T47D (cell line): Measurements from ENCODE around the gene RPL36AL.
"Not testable (repeated sequence)": the region's sequence is repeated elsewhere in the genome, so short reads cannot be mapped to it uniquely, and the experiment has no call there.

Experiments used
- DNase-seq, 2 experiments: peaks; one replicate each; pipeline versions ENCODE4 v3.0.0 to v3.0.0-alpha.2; 2011 to 2012; ENCODE audit warnings: low read depth in 1 of 2, low spot score in 1 of 2
- JUND ChIP-seq: IDR thresholded peaks from 2 replicates; pipeline ENCODE4 v1.6.1; 2012; ENCODE audit warnings: low read depth
- in situ Hi-C: cut with HindIII; loops from 2 replicates; pipeline ENCODE4 v1.10.0; 2016; ENCODE audit warnings: low sequenced_read_pairs, low pct_unique_long_range_greater_than_20kb

RPL36AL gene

DNA sequence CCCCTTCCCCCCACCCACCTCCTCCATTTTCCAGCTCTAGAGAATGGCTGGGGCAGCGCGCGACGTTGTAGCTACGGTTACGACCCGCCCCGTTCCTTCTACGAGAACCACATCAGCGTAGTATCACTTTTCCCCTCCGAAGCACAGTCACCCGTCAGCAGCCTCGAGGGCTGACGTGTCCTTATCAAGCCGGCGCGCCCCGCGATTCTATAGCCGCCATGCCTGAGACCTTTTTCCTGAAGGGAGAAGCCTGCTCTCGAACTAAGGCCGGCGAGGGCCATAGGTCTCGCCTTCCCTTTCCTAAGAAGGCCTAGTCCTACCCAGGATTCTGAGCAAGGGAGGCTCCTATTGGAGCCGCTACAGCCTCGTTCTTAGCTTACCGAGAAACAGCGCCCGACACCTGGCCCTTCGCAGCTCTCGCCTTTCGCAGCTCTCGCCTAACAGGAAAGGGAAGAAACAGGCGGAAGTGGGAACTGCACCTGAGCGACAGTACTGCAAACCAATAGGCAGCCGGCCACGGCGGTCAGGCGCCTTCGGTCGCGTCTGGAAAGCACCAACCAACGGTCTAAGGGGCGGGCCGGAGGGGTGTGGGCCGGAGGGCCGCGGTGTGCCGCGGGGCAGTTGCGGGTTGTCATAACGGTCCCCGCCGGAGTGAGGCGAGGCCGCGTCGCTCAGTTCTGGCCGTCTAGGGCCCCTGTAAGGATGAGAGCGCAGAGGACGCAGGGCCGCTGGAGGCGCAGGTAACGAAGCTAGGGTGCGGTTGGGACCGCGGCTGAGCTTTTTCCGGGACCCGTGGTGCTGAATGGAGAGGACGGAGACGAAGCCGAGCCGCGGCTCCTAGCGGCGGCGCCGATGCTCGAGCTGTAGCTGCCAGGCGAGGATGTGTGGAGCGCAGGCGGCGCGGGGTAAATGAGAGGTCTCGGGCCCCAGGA lies at the start of gene RPL36AL, which contains the start of gene MGAT2:
Gene RPL36AL (minus strand): TSS at position 445 of the 932 bp plus-strand sequence. CDS start 1,522 bp downstream, outside the sequence.
Gene MGAT2 (plus strand): TSS at position 618 of the 932 bp plus-strand sequence. CDS start 470 bp downstream, outside the sequence.
- no peak for TF ChIP-seq JUND
- peak; percentile 99 to 100 for DNase-seq
- in situ Hi-C loops: no loop called here

GRCh38 chr14:49659526-49660455 lies 39.4 kb upstream of the RPL36AL start:
- in situ Hi-C loops: no loop called here
- TF ChIP-seq JUND: no peak
- DNase-seq: peak; percentile 9 to 61

GRCh38 chr14:49657500-49657899 lies 37.1 kb upstream of the RPL36AL start:
- in situ Hi-C loops, DNase-seq: not testable (repeated sequence)

DNA sequence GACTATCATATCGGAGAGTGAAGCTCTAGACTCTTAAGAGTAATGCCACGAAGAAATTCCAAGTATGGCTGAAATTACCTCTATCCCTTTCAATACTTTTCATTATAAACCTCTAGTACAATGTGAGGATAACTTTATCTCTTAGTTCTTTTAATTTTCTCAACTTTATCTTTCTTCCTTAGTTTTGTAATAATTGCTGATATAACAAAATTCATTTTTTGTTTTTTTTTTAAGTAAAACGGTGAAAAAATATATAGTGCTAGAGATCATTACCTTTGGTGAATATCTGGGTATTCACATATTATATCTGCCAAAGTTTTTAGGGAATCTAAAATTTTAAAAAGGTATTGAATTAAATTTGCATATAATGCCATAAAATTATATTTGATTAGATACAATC lies 34.1 kb upstream of the RPL36AL start:
- DNase-seq: no peak
- TF ChIP-seq JUND: no peak
- in situ Hi-C loops: no loop called here

GRCh38 chr14:49653508-49653907 lies 33.1 kb upstream of the RPL36AL start:
- in situ Hi-C loops: no loop called here
- TF ChIP-seq JUND: no peak
- no peak for DNase-seq

GRCh38 chr14:49642163-49642562 lies 21.7 kb upstream of the RPL36AL start:
- TF ChIP-seq JUND: no peak
- in situ Hi-C loops: no loop called here
- no peak for DNase-seq

GRCh38 chr14:49641697-49642129 lies 21.3 kb upstream of the RPL36AL start:
- TF ChIP-seq JUND: no peak
- DNase-seq: no peak
- in situ Hi-C loops: no loop called here

GRCh38 chr14:49640540-49641417 lies 20.4 kb upstream of the RPL36AL start:
- in situ Hi-C loops: no loop called here
- DNase-seq: no peak
- TF ChIP-seq JUND: no peak

DNA sequence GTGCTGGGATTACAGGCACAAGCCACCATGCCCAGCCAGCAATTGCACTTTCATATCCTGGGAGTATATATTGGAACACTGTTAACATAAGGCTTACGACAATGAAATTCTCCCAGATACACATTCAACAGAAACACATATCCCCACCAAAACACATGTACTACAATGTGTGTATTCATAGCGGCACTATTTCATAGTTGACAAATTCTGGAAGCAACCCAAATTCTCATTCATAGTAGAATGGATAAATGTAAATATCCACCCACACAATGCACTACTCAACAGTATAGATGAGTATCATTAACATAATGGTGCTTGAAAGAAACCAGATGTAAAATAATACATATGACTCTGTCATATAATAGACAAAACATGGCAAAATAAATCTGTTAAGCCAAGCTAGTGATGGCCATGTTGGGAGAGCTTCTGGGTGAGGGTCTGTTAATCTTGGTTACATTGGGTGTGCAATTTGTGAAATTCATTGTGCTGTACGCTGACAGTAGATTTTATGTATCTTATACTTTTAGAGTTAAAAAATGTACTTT lies 17.2 kb upstream of the RPL36AL start:
- DNase-seq: no peak
- in situ Hi-C loops: no loop called here
- TF ChIP-seq JUND: no peak

DNA sequence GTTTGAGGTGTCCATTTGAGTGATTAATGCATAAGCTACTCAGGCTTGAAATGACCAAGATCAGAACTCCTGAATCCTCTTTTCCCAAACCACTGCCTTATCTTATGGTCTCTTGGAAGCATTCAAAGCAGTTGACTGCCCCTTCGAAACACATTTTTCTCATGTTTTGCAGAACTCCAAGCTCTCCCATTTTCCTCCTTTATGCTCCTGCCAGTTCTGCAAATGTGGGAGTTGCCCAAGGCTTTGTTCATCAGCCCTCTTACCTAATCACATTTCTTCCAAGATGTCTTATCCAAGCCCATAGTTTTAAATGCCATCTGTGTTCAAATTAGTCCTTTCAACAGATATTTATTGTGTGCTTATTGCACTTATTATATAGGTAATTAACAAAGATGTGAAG lies 16.4 kb upstream of the RPL36AL start:
- no peak for DNase-seq
- no peak for TF ChIP-seq JUND
- in situ Hi-C loops: no loop called here

DNA sequence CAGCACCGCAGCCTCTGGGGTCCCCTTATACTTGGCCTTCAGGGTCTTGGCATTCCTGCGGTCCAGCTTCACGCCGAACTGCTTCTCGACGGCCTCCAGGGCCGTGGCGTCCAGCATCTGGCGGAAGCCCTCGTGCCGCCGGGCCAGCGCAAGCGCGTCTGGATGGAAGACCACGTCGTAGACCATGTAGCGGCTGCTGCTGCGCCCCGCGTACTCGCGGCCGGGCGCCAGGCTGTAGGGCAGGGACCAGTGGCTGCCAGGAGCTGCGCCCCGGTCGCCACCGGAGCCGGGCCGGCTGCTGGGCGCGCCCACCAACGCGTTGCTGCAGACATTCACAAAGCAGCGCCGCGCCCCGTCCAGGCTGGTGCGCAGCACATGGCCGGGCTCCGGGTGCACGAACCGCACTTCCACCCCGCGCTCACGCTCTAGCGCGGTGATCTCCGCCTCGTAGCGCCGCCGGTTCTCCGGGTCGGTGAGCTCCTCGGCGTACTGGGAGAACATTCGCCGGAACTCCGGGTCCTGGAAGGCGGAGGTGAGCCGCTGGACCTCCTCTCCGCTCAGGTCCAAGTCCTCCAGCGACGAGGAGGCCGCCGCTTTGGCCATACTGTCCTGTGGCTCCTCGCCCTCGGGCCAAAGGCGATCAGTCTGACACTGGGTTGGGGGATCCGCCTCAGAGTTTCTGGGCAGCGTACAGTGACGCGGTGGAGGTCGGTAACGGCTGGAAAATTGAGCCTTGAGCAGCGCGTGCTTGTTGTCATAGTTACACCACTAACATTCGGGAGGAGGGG lies 14.3 kb upstream of the RPL36AL start, which contains the start of gene DNAAF2:
Gene DNAAF2 (minus strand): TSS at position 698 of the 788 bp plus-strand sequence. CDS start 95 bp downstream, at position 603.
- DNase-seq: peak; percentile 38 to 76
- TF ChIP-seq JUND: no peak
- in situ Hi-C loops: no loop called here
